GM19438 (cell line): ENCODE measurements around the gene SLC1A2.

Source experiments
- ATAC-seq: cut with Tn5 transposase; IDR thresholded peaks from one replicate; pipeline ENCODE4 v1.9.1; 2021; ENCODE audit warnings: low read depth; ENCODE audit not compliant: unreplicated experiment

SLC1A2 gene

DNA sequence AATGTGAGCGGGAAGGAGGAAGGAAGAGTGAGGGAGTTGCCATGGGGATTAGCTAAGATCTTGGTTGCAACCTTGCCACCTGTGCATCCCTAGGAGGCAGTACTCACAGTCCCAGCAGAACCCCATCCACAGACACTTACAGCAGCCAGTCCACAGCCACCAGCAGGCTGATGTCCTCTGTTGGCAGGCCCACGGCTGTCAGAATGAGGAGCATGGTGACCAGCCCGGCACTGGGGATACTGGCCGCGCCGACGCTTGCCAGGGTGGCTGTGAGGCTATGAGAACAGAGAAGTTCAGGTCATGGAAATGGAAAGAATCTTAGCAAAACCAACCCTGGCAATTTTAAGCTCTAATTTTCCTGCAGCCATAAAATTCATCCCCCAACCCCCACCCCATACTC lies 138.6 kb downstream of the SLC1A2 start:
- ATAC-seq: no peak

GRCh38 chr11:35277827-35278226 lies 141.5 kb downstream of the SLC1A2 start:
- ATAC-seq: no peak

GRCh38 chr11:35276396-35277145 lies 142.8 kb downstream of the SLC1A2 start:
- no peak for ATAC-seq

DNA sequence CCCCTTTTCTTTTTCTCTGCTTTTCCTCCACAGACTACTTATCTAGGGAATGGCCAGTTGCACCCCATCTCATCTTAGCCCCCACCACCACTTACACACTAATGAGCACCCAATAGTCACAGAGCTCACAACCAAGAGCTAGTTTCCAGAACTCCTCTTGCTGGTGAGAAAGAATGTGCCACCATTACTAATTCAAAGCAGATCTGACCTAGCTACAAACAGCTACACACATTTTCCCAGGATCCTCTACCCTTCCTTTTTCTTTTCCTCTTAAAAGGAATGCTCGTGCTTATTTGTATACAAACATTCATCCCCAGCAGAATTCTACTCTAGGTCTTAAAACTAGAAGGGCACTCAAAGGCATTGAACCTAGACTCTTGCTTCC lies 143.6 kb downstream of the SLC1A2 start:
- ATAC-seq: no peak

DNA sequence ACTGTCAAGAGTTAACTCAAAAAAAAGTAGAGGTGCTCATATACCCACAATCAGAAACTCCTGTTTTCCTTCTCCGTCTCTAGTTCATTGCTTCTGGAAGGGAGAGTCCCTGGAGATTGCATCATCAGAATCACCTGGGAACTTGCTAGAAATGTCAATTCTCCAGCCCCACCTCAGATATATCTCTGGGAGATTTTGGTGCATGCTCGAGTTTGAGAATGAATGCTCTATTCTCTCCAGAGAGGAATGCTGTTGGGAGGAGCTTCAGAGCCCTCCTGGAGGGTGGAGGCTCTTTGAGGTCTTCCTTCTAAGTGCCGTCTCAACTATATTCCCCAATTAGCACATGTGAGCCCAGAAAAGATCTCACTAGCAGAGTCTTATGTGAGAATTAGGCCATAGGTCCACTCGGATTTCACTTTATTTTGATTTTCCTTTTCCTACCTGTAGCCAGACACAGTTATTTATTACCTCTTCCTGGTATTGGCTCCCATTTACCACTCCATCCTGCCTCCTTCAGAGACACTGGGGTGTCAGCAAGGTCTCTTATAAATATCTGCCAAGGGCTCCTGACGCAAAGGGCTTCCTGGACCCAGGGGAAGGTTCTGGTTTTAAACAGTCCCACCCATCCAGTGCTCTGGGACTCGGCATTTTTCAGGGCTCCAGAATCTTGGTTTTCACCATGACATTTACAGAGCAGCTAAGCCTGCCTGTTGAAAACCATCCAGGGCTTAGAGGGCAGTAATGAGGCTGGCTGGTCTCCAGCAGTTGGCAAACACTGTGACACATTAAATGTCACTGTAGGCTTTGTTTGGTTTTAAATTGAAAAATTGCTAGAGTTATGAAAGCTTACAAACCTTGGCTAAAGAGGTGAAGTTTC lies 144.2 kb downstream of the SLC1A2 start:
- no peak for ATAC-seq

GRCh38 chr11:35272391-35272902 lies 146.9 kb downstream of the SLC1A2 start:
- peak; percentile 86 for ATAC-seq

DNA sequence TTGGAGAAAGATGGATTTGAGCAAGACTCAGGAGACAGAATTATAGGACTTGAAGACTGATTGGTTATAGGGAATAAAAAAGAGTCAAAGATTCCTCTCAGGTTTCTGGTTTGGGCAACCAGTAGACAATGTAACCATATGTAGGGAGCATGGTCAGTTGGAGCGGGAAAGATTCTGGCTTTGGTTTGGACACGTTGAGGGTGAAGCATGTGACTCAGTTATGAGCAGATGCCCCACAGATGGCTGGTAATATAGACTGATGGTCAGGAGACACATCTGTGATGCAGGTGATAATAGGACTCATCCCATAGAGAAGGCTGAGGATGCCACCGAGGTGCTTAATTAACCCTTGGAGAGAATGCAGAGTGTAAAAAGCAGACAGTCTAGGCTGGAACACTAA lies 148.3 kb downstream of the SLC1A2 start:
- ATAC-seq: no peak

- no peak for ATAC-seq
Observed at GRCh38 chr11:35270342-35270741, 149.0 kb downstream of the SLC1A2 start.

GRCh38 chr11:35267504-35267903 lies 151.9 kb downstream of the SLC1A2 start:
- no peak for ATAC-seq

GRCh38 chr11:35265755-35266454 lies 153.5 kb downstream of the SLC1A2 start:
- no peak for ATAC-seq

DNA sequence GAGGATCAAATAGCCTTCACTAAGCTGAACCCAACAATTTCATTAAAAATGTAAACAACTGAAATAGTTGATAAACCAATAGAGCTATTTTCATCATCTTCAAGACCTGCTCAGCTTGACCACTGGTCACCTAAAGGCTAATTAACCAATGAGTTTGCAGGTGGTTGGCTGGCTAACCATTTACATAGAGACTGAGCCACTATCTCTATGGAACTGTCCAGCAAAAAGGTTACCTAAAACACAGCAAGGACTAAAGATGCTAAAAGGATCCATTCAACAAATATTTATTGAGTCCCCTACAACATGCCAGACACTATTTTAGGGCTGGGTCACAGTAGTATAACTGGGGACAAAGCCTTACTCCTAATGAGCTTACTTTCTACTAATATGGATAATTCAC lies 156.6 kb downstream of the SLC1A2 start:
- no peak for ATAC-seq

- no peak for ATAC-seq
Observed at GRCh38 chr11:35262056-35262455, 157.3 kb downstream of the SLC1A2 start.

- no peak for ATAC-seq
Observed at GRCh38 chr11:35261197-35261596, 158.2 kb downstream of the SLC1A2 start.

DNA sequence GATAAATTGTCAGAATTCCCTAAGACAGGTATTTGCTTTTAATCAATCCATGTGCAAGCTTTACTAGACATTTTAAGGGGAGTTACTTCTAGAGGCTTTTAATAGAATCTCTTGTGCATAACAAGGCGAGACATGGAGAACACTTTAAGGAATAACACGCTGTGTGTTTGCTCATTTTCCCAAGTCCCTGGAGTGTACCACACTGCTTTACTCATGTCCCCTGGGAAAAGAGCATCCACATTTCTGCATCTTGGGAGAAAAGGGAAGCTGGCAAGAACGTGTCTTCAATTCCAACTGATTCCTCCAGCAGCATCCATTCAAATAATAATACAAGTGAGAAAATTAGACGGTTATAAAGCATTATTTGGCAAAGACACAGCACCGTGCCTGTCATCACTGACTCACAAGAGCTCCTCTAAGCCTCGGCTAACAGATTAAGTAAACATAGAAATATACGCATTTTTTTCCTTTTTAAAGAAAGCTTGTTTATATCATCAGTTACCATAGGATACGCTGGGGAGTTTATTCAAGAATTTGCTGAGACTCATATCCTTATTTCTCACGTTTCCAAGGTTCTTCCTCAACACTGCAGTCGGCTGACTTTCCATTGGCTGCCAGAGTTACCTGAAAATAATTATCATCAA lies 158.9 kb downstream of the SLC1A2 start:
- no peak for ATAC-seq

- no peak for ATAC-seq
Observed at GRCh38 chr11:35259529-35259928, 159.8 kb downstream of the SLC1A2 start.

GRCh38 chr11:35257281-35257680 lies 162.1 kb downstream of the SLC1A2 start:
- peak; percentile 100 for ATAC-seq

DNA sequence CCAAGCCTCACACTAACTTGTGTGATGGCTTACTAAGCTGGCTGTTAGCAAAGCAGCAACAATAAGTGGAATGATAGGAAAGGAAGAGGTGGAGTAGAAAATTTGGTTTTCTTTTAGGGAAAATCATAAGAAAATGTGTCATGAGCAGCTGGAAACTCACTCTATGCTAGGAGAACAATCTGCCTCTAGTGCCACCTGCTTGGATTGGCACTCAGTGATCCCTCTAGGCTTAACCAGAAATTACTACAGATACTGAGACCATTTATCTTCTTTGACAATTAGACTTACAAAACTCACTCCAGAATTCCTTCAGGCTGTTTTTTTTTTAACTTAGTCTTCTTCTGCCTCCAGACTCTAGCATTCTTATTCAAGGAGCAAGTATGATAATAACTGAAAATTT lies 163.1 kb downstream of the SLC1A2 start:
- no peak for ATAC-seq

GRCh38 chr11:35255514-35255913 lies 163.8 kb downstream of the SLC1A2 start:
- no peak for ATAC-seq

DNA sequence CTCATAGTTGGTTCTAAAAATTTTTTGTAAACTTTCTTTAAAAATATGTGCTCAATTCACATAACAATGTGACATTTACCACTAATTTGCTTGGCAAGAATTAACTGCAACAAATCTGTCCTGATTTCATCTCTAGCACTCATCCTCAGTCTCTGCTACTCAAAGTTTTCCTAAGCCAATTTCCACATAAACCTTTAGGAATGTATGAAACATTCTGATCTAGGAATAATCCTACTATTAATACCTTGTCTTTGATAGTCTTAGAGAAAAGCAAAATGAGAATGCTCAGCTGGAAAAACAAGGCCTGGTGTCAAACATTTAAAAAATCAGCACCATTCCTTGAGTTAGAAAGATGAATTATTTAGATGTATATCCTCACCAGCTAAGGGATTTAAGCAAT lies 166.1 kb downstream of the SLC1A2 start:
- no peak for ATAC-seq

DNA sequence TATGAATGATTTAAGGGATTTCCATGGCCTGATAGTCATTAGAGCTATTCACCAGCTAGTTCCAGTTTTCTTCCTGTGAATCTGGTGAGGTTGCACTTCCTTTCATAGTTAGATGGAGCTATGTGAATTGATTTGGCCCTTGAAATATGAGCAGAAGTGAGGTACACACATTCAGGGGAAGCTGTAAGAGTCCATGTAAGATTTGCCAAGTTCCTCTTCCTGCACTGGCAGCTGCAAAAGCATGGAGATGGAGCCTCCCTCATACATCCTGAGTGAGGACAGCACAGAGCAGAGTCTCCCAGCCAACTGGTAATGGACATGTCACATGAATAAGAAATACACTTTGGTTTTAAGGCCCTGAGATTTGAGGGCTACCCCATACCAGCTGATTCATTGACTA lies 168.7 kb downstream of the SLC1A2 start:
- no peak for ATAC-seq

DNA sequence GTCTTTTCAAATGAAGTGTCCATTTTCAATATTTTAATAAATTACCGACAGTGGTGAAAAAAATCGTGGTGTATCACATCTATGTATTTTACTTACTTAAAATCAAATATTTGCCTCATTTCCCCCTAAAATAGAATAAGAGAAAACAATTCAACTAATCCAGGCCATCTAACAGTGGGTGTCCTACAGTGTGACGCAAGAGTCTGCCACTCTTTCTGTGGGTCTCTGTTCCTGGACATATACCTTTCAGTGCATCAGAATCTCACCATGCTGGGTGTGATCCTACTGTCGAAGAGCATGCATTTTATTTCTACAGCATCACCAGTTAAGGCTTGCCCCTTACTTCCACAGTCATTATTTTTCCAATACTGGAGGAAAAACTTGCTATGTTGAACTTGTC lies 169.2 kb downstream of the SLC1A2 start:
- no peak for ATAC-seq
